ENCODE data around the gene CYP27B1. TPM values are rescaled to one million over a fixed set of nuclear protein-coding genes. Genes with fewer than 3 reads are reported as not detected.
A peak's percentile ranks its signal among the peaks of the same experiment; 100 is the strongest.

Gene CYP27B1
- total and polyA plus RNA-seq, 11 donors, result 0.11 to 0.77 (median 0.19) TPM; not detected in 4

- TF ChIP-seq CTCF (IDR thresholded peaks at IDR 0.05), result no peak
- no peak for TF ChIP-seq POLR2A (IDR thresholded peaks at IDR 0.05)
These were observed 2.8 kb downstream of the CYP27B1 start for GRCh38 chr12:57763881-57764661.

GRCh38 chr12:57762463-57762862, 4.4 kb downstream of the CYP27B1 start:
- Histone ChIP-seq H3K36me3 (peaks cover 0 to 18% (median 15%) of the 10 kb centered on the region in 9 donors), H3K27me3 (peaks cover 9 to 47% (median 37%) of the 10 kb centered on the region in 9 donors), H3K4me3 (no peak overlapping the region), H3K27ac (no peak overlapping the region), H3K4me1 (peaks cover 10 to 34% (median 25%) of the 10 kb centered on the region in 12 donors), H3K9me3 (no peaks in the 10 kb centered on the region)
- DNase-seq (no peak), ATAC-seq (no peak)
- WGBS, 4 donors, result 87 to 96% (median 94%) methylated on average over 2 of the region's 2 CpGs
- intact Hi-C loops (cut with DNase I), result no loop called here
- TF ChIP-seq CTCF (IDR thresholded peaks at IDR 0.05) (no peak), POLR2A (IDR thresholded peaks at IDR 0.05) (no peak)

More at GRCh38 chr12:57763881-57764661, 2.8 kb downstream of the CYP27B1 start:
- Histone ChIP-seq H3K4me1 (peaks cover 10 to 35% (median 25%) of the 10 kb centered on the region in 12 donors), H3K9me3 (no peaks in the 10 kb centered on the region), H3K27me3 (peaks cover 9 to 47% (median 37%) of the 10 kb centered on the region in 9 donors), H3K27ac (no peak overlapping the region), H3K4me3 (peak overlapping the region in 1 of 12 donors; percentile 61), H3K36me3 (peaks cover 0 to 10% (median 3%) of the 10 kb centered on the region in 9 donors)
- DNase-seq, result no peak
- no peak for ATAC-seq
- WGBS, 4 donors, result 69 to 80% (median 72%) methylated on average over 6 of the region's 6 CpGs
- intact Hi-C loops (cut with DNase I), result no loop called here

GRCh38 chr12:57761391-57761998, 5.4 kb downstream of the CYP27B1 start:
- TF ChIP-seq CTCF (IDR thresholded peaks at IDR 0.05), result no peak
- Histone ChIP-seq H3K36me3 (peaks cover 0 to 23% (median 15%) of the 10 kb centered on the region in 9 donors), H3K4me1 (peaks cover 8 to 32% (median 20%) of the 10 kb centered on the region in 12 donors), H3K27ac (no peak overlapping the region), H3K4me3 (no peak overlapping the region), H3K9me3 (no peaks in the 10 kb centered on the region), H3K27me3 (peaks cover 9 to 44% (median 34%) of the 10 kb centered on the region in 9 donors)
- no peak for ATAC-seq
- DNase-seq, result no peak
- 89 to 95% (median 93%) methylated on average over 4 of the region's 4 CpGs for WGBS, 4 donors
- intact Hi-C loops (cut with DNase I), result no loop called here

GRCh38 chr12:57760347-57760982, 6.4 kb downstream of the CYP27B1 start:
- DNase-seq, result no peak
- WGBS, 4 donors, result 92 to 98% (median 94%) methylated on average over 3 of the region's 3 CpGs
- H3K9me3 ChIP-seq, result no peaks in the 10 kb centered on the region

More at GRCh38 chr12:57760347-57760982, 6.4 kb downstream of the CYP27B1 start:
- H3K4me3 ChIP-seq, result no peak overlapping the region
- peaks cover 9 to 34% (median 24%) of the 10 kb centered on the region in 9 donors for H3K27me3 ChIP-seq
- TF ChIP-seq POLR2A (IDR thresholded peaks at IDR 0.05), result no peak
- no peak for TF ChIP-seq CTCF (IDR thresholded peaks at IDR 0.05)
- intact Hi-C loops (cut with DNase I), result no loop called here
- ATAC-seq, result no peak
- peaks cover 0 to 23% (median 15%) of the 10 kb centered on the region in 9 donors for H3K36me3 ChIP-seq
- peaks cover 3 to 30% (median 15%) of the 10 kb centered on the region in 12 donors for H3K4me1 ChIP-seq
- H3K27ac ChIP-seq, result no peak overlapping the region
